ENCODE data around the gene MYOF.

The MYOF gene, protein sequence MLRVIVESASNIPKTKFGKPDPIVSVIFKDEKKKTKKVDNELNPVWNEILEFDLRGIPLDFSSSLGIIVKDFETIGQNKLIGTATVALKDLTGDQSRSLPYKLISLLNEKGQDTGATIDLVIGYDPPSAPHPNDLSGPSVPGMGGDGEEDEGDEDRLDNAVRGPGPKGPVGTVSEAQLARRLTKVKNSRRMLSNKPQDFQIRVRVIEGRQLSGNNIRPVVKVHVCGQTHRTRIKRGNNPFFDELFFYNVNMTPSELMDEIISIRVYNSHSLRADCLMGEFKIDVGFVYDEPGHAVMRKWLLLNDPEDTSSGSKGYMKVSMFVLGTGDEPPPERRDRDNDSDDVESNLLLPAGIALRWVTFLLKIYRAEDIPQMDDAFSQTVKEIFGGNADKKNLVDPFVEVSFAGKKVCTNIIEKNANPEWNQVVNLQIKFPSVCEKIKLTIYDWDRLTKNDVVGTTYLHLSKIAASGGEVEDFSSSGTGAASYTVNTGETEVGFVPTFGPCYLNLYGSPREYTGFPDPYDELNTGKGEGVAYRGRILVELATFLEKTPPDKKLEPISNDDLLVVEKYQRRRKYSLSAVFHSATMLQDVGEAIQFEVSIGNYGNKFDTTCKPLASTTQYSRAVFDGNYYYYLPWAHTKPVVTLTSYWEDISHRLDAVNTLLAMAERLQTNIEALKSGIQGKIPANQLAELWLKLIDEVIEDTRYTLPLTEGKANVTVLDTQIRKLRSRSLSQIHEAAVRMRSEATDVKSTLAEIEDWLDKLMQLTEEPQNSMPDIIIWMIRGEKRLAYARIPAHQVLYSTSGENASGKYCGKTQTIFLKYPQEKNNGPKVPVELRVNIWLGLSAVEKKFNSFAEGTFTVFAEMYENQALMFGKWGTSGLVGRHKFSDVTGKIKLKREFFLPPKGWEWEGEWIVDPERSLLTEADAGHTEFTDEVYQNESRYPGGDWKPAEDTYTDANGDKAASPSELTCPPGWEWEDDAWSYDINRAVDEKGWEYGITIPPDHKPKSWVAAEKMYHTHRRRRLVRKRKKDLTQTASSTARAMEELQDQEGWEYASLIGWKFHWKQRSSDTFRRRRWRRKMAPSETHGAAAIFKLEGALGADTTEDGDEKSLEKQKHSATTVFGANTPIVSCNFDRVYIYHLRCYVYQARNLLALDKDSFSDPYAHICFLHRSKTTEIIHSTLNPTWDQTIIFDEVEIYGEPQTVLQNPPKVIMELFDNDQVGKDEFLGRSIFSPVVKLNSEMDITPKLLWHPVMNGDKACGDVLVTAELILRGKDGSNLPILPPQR (N-terminal part only)

GRCh38 chr10:93482145-93482834, at the start of gene MYOF:
TSS of gene MYOF (minus strand) at chr10:93482334. CDS start at chr10:93482194, 140 bp downstream.
- peak; percentile 91 for DNase-seq

DNA sequence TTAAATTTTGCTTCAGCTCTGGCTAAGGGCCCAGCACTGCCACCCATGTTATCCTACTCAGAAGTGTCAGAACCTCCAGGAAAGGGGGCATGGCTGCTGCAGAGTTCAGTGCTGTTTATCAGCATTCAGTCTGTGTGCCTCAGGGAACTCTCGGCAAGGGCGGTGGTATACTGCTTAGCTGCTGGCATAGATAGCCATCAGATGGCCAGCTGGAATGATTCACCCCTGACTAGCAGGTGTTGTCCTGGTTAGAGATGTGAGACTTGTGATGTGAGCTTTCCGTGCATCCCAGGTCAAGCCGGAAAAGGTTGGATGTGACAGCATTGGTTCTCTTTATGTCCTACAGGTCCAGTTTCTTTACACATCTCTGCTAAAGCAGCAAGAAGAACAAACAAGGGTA, 36.4 kb upstream of the MYOF start:
- no peak for DNase-seq

DNA sequence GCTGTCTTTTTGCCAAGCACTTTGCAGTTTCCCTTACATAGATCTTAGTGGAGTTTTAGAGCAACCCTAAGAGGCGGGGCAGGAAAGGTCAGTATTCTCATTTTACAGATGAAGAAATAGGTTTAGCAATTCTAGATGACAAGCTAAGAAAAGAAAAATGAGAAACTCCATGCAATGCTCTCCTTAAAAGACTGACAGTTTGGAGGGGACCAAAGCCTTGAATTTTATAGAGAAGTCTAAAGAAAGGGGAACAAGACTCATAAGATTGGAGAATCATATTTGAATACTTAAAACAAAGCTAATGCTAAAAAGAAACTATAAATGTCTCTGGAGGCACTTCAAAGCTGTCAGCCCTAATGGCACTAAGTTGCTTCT, 33.9 kb upstream of the MYOF start:
- no peak for DNase-seq

DNA sequence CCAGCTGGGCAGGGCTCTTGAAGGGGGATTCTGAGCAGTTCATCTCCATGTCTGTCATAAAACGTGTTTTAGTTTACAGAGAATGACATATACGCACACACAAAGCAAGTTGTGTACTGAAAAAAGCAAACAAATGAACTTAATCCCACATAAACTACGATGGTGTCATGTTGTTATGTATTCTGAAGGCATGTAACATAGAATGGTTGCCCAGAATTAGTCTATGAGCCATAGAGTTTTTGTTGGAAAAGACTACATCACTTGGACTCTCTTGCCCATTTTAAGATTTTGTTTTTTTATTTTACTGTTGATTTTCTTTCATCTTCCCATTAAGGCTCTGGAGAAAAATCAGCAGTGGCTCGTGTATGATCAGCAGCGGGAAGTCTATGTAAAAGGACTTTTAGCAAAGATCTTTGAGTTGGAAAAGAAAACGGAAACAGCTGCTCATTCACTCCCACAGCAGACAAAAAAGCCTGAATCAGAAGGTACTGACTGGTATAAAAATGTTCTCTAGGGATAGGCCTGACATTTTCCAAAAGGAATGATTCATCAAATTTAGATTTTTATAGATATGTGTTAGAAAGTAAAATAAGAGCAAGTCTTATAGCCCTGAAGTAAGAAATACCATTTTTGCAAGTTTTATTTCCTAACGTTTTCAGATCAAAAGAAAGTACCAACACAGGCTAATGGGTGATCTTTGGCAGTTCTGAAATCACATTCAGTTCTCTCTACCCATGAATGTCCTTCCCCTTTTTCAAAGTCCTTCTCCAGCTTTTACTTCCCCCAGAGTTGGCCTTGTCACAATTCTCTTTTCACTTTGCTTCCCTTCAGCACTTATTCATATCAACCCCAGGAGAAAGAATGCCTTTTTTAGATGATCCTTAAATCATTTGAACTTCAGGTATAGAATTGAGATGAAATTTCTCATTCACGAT, 33.2 kb upstream of the MYOF start:
- DNase-seq = no peak

DNA sequence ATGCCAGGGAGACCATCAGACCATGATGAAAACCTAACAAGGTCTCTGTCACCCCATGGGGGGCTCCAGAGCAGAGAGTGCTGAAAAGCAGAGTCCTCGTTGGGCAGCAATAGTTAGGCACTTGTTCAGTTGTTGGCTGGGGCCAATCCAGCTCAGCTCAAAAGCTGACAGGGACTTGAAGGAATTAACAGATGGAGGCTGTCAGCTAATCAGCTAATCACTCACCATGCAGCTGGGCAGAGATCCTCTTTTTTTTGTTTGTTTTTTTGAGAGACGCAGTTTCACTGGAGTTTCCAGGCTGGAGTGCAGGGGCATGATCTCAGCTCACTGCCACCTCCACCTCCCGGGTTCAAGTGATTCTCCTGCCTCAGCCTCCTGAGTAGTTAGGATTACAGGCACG, 32.4 kb upstream of the MYOF start:
- DNase-seq = no peak

DNA sequence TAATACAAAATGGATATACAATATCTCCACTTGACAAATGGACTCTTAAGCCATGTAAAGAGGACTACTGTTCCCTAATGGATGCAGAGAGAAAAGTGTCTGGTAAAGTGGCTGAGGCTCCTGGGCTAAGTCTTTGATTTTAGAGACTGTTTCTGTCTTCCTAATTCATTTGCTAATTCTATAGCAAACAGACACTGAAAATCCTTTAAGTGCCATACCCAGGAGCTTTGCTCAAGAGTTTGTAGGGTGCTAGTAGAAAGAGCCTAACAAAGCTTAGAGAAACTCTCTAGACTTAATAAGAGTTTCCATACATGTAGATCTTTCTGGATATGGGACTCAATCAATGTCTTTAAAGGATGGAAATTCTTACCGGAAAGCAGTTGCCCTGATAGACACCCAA, 31.0 kb upstream of the MYOF start:
- no peak for DNase-seq

DNA sequence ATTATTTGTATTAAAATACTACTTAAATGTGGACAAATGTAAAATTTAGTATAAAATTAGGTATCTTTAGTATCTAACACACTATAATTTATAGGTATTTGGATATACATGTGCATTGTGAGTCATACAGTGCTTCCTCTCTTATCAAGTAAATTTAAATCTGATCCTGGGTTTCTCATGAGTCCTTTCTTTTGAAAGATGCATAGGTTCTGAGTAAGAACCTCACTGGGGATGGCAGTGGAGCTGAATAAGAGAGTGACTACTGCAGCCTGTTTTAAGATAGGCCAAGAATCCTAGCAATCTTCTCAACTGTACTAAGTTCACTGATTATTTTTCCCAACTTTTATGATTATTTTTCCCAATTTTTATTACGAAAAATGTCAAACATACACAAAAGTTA, 30.4 kb upstream of the MYOF start:
- DNase-seq = no peak

- no peak for DNase-seq
Observed at GRCh38 chr10:93509816-93510215, 27.7 kb upstream of the MYOF start.

DNA sequence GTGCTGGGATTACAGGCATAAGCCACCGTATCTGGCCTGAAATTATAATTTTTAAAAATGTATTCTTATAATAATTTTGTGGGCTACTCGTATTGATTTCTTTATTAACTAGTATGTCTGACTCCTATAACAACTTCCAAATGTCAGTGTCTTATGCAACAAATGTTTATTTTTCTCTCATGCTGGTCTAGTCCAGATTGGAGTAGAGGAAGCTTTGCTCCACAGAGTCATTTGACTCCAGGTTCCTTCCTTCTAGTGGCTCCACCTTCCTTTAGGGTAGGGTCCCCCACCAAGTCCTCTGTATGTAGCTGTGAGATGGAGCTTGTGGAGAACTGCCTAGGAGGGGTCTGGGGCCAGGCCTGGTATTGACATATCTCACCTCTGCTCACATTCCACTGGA, 22.9 kb upstream of the MYOF start:
- no peak for DNase-seq

GRCh38 chr10:93503075-93503474, 20.9 kb upstream of the MYOF start:
- no peak for DNase-seq

- DNase-seq = no peak
Observed at GRCh38 chr10:93501650-93502049, 19.5 kb upstream of the MYOF start.

DNA sequence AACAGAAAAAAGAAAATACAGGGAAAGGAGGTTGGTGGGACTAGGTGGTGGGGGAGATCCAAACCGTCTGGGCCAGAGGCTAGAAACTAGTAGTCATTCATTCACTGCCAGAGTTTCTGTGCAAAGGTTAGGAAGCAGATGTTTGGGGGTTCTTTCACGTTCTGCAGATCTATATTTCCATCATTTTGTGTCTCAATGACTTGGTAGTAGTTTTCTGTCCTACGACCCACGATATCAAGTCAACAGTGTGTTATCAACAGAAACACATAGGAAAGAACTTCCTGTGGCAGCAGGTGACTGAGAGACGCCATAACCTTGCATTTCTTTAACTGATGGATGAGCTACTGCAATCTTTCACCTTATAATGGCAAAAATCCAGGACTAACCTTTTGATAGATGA, 16.0 kb upstream of the MYOF start:
- no peak for DNase-seq

- peak; percentile 97 for DNase-seq
Observed at GRCh38 chr10:93496322-93497041, 14.3 kb upstream of the MYOF start, which contains the start of gene CEP55. TSS of gene CEP55 (plus strand) at chr10:93496612. CDS start at chr10:93500052, 3,440 bp downstream.

DNA sequence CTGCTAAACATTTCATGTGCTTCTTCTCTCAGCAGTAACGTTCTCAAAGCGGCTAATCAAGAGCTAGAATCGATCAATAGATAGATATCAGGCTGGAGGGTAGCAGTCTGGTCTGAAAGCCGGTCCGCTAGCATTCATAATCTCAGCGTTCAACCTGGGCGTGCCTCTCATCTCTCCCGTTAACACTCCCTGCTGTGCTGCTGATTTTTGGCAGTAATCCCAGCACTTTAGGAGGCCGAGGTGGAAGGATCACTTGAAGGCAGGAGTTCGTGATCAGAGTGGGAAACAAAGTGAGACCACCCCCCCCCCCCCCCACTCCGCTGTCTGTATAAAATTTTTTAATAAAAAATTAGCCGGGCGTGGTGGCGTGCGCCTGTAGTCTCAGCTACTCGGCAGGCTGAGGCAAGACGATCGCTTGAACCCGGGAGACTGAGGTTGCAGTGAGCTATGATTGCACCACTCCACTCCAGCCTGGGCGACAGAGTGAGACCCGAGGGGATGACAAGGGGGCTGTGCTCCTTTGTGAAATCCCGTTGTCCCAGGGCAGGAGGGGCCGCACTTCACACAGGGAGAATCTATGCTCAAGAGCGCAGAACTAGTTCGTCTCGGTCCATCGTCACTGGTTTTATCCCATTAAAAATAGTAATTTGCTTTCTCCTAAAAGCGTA, 13.7 kb upstream of the MYOF start:
- DNase-seq = peak; percentile 72

GRCh38 chr10:93494494-93494893, 12.4 kb upstream of the MYOF start:
- no peak for DNase-seq

- DNase-seq = no peak
Observed at GRCh38 chr10:93493162-93493561, 11.0 kb upstream of the MYOF start.

GRCh38 chr10:93491602-93492121, 9.5 kb upstream of the MYOF start:
- no peak for DNase-seq

GRCh38 chr10:93488956-93489528, 6.9 kb upstream of the MYOF start:
- DNase-seq = no peak

DNA sequence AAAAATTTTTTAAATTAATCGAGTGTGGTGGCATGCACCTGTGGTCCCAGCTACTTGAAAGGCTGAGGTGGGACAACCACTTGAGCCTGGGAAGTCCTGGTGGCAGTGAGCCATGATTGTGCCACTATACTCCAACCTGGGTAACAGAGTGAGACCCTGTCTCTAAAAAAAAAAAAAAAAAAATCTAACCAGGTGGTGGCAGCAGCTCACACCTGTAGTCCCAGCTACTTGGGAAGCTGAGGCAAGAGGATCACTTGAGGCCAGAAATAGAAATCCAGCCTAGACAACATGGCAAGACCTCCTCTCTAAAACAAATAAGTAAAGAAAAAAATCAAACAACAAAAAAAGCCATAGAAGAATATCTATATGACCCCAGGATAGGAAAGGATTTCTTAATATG, 3.6 kb upstream of the MYOF start:
- DNase-seq = no peak
